ENCODE results near the gene LRRC63. TPM values are rescaled to one million over a fixed set of nuclear protein-coding genes. Genes with fewer than 3 reads are reported as not detected.
A peak's percentile ranks its signal among the peaks of the same experiment; 100 is the strongest.

Gene LRRC63
- total and polyA plus RNA-seq, 9 of the 15 experiments (the other 6 are each of a cell fraction or from before 2014, with no cell fraction given), result 0.07 to 0.41 (median 0.24) TPM; not detected in 1

DNA sequence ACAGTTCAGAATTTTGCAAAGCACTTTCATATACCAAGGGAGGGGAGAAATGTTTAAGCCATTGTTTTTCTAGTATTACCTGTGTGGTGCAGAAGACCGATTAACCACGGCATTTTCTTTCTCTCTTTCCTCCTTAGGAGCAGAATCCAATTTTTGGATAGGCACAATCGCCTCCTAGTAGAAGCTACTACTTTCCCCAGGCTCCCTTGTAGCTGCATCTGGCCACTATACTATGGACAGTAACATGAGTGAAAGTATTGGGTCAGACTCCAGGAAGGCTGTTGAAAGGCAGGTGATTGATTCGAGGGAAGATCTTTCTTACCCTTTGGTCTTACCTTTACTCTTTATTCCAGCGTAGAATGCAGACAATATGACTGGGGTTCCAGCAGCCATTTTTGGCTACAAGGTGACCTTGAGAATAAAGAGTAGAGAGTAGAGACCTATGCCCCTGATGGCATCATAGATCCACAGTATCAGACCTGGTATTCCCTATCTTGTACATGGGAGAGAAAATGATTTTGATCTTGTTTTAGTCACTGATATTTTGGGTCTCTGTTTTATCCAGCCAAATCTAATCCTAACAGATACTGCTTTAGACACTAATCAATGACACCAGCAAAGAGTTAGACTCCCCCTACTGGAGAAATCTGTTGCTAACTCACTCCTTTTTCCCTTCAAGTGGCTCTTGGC lies 77.0 kb downstream of the LRRC63 start (continued):
- TF ChIP-seq, protein P1, sequence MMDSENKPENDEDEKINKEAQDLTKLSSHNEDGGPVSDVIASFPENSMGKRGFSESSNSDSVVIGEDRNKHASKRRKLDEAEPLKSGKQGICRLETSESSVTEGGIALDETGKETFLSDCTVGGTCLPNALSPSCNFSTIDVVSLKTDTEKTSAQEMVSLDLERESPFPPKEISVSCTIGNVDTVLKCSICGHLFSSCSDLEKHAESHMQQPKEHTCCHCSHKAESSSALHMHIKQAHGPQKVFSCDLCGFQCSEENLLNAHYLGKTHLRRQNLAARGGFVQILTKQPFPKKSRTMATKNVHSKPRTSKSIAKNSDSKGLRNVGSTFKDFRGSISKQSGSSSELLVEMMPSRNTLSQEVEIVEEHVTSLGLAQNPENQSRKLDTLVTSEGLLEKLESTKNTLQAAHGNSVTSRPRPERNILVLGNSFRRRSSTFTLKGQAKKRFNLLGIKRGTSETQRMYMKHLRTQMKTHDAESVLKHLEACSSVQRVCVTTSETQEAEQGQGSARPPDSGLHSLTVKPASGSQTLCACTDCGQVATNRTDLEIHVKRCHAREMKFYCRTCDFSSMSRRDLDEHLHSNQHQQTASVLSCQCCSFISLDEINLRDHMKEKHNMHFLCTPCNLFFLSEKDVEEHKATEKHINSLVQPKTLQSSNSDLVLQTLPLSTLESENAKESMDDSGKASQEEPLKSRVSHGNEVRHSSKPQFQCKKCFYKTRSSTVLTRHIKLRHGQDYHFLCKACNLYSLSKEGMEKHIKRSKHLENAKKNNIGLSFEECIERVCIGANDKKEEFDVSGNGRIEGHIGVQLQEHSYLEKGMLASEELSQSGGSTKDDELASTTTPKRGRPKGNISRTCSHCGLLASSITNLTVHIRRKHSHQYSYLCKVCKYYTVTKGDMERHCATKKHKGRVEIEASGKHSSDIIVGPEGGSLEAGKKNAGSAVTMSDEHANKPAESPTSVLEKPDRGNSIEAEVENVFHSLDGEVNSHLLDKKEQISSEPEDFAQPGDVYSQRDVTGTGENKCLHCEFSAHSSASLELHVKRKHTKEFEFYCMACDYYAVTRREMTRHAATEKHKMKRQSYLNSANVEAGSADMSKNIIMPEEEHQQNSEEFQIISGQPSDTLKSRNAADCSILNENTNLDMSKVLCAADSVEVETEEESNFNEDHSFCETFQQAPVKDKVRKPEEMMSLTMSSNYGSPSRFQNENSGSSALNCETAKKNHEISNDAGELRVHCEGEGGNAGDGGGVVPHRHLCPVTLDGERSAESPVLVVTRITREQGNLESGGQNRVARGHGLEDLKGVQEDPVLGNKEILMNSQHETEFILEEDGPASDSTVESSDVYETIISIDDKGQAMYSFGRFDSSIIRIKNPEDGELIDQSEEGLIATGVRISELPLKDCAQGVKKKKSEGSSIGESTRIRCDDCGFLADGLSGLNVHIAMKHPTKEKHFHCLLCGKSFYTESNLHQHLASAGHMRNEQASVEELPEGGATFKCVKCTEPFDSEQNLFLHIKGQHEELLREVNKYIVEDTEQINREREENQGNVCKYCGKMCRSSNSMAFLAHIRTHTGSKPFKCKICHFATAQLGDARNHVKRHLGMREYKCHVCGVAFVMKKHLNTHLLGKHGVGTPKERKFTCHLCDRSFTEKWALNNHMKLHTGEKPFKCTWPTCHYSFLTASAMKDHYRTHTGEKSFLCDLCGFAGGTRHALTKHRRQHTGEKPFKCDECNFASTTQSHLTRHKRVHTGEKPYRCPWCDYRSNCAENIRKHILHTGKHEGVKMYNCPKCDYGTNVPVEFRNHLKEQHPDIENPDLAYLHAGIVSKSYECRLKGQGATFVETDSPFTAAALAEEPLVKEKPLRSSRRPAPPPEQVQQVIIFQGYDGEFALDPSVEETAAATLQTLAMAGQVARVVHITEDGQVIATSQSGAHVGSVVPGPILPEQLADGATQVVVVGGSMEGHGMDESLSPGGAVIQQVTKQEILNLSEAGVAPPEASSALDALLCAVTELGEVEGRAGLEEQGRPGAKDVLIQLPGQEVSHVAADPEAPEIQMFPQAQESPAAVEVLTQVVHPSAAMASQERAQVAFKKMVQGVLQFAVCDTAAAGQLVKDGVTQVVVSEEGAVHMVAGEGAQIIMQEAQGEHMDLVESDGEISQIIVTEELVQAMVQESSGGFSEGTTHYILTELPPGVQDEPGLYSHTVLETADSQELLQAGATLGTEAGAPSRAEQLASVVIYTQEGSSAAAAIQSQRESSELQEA (IDR thresholded peaks at IDR 0.05; ENCODE audit: low read depth), result no peak
- TF ChIP-seq ZNF217 (CRISPR knock-in tag; IDR thresholded peaks at IDR 0.05), result no peak
- 0 out of 2 replicates have a peak, but pooled peaks have one; percentile 23 for TF ChIP-seq SMC3 (conservative IDR thresholded peaks at IDR 0.05; ENCODE audit: insufficient read depth, low read depth, low read length)
- no peak for TF ChIP-seq NFE2 (IDR thresholded peaks at IDR 0.05; ENCODE audit: low read depth)
- TF ChIP-seq NUFIP1 (IDR thresholded peaks at IDR 0.05; ENCODE audit: partially characterized antibody), result no peak
- peak; percentile 35; the same call in 1 of the 2 replicates for TF ChIP-seq ARID3A (IDR thresholded peaks at IDR 0.05; ENCODE audit: borderline replicate concordance, low read depth, low read length)
- 0 out of 4 replicates have a peak, but pooled peaks of 1 of the 2 experiments have one; percentile 28 for TF ChIP-seq TRIM24 (IDR thresholded peaks at IDR 0.05)
- no peak for TF ChIP-seq ZNF778 (CRISPR knock-in tag; IDR thresholded peaks at IDR 0.05)

All from K562 (cell line).